Activated CD4-positive, alpha-beta memory T cell treated with anti-CD3 and anti-CD28 coated beads for 36 hours (primary cell): Measurements from ENCODE around the gene LNX2. TPM values are rescaled to one million over a fixed set of nuclear protein-coding genes. Genes with fewer than 3 reads are reported as not detected.

Experiments
- CTCF ChIA-PET: fragments of 350-600 bp; sonication (Branson Sonifier 250); formaldehyde crosslinking; loops from one replicate; lab custom pipeline; 2021; ENCODE audit warnings: antibody characterized with exemption, inconsistent platforms; lab: Charles Lee
- POLR2A ChIA-PET: fragments of 350-600 bp; sonication (Branson Sonifier 250); formaldehyde crosslinking; loops from one replicate; lab custom pipeline; 2021; ENCODE audit warnings: antibody characterized with exemption; lab: Charles Lee
- DNase-seq: peaks from one replicate; pipeline ENCODE4 v3.0.0-alpha.2; 2020
- H3K27ac Mint-ChIP-seq: one replicate; pipeline ENCODE4 v1.8.0; 2021; ENCODE audit warnings: mixed read lengths
- H3K27me3 Mint-ChIP-seq: one replicate; pipeline ENCODE4 v1.8.0; 2021; ENCODE audit warnings: mixed read lengths
- H3K36me3 Mint-ChIP-seq: one replicate; pipeline ENCODE4 v1.8.0; 2021; ENCODE audit warnings: mixed read lengths
- H3K4me1 Mint-ChIP-seq: one replicate; pipeline ENCODE4 v1.8.0; 2021; ENCODE audit warnings: low read depth, mixed read lengths
- H3K4me3 Mint-ChIP-seq: one replicate; pipeline ENCODE4 v1.8.0; 2021; ENCODE audit warnings: mild to moderate bottlenecking, mixed read lengths
- H3K9me3 Mint-ChIP-seq: one replicate; pipeline ENCODE4 v1.8.0; 2021; ENCODE audit warnings: mixed read lengths
- intact Hi-C: fragments of 100-400 bp; cut with micrococcal nuclease; formaldehyde crosslinking; loops from one replicate; pipeline ENCODE4 v1.15.1; 2023
- total RNA-seq, 2 experiments: library from RNA; stranded (reverse); gene quantifications; one replicate each; pipeline ENCODE4 v1.2.3, GENCODE V29; 2021

The LNX2 gene
- total RNA-seq, 2 experiments from 2014 or later: 5.0 to 5.4 TPM

- H3K9me3 Mint-ChIP-seq: no peaks in the 10 kb centered on the region
- ChIA-PET CTCF (interaction anchor here (1.2 kb wide), 1 partner anchor 10 kb away, joined by 3 read pairs; no protein-coding TSS in a partner anchor), POLR2A (no interaction called here)
- intact Hi-C loops: no loop called here
- H3K36me3 Mint-ChIP-seq: peaks cover 7% of the 10 kb centered on the region
- no peak overlapping the region for H3K27ac Mint-ChIP-seq
- no peaks in the 10 kb centered on the region for H3K27me3 Mint-ChIP-seq
- no peak for DNase-seq
- no peak overlapping the region for H3K4me3 Mint-ChIP-seq
- peaks cover 2% of the 10 kb centered on the region for H3K4me1 Mint-ChIP-seq
These were observed 42.0 kb downstream of the LNX2 start for GRCh38 chr13:27578121-27579030.

DNA sequence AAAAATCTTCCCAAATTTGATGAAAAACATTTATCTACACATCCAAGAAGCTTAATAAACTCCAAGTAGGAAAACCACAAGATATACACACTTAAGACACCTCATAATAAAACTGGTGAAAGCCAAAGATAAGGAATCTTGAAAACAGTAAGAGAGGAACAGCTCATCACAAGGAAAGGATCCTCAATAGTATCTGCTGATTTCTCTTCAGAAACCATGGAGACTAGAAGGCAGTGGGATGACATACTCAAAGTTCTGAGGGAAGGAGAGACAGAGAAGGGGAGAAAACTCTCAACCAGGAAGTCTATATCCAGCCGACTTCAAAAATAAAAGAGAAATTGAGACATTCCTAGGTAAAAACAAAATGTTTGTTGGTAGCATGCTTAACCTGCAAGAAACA, 45.7 kb downstream of the LNX2 start:
- peaks cover 7% of the 10 kb centered on the region for H3K36me3 Mint-ChIP-seq
- H3K27me3 Mint-ChIP-seq: no peaks in the 10 kb centered on the region
- ChIA-PET POLR2A (no interaction called here), CTCF (no interaction called here)
- no peak overlapping the region for H3K27ac Mint-ChIP-seq
- no peak for DNase-seq
- H3K9me3 Mint-ChIP-seq: no peaks in the 10 kb centered on the region
- peaks cover 7% of the 10 kb centered on the region for H3K4me1 Mint-ChIP-seq
- H3K4me3 Mint-ChIP-seq: no peak overlapping the region
- intact Hi-C loops: no loop called here

DNA sequence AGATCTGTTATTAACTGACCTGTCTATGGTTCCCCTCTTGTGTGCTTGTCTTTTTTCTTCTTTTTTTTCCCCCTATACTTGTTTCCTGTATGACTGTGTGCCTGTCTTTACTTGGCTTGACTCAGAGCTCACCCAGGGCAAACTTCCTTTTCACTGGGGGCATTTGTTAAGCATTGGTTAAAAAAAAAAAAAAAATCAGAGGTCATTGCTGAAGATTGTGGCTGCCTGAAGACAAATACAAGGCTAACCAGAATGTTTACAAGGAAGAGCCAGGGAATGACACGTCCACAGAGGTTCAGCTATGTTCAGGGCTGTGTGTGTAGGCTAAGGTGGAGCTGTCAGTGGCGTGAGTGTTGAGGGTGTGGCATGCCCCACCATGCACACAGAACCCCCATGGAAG, 47.1 kb downstream of the LNX2 start:
- POLR2A ChIA-PET: no interaction called here

DNA sequence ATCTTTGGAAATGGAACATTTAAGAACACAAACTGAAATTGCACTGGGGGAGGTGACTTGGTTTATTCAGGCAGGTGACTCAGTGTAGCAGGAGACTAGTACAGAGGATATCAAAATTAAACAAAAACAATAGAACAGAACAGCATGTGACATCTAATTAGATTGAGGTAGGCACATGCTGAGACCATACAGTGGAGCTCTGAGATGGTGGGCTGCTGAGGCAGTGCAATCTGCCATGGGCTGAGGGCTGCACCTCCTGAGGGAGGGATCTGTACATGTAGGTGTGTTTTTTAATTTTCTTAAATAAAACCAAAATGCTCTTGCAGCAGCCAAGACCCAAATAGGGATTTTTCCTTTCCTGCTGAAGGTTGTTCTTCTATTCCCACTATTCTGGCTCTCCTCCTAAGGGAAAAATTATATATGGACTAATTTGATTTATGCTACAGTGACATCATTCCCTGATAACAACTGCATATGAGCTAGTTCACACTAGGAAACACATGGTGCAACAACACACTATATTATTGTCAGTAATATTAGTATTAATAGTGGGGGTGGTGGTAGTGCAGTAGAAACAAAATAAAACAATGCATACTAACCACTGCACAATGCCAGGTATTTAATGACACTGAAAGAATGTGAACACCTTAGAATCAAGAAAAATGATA, 48.0 kb downstream of the LNX2 start:
- H3K9me3 Mint-ChIP-seq: no peaks in the 10 kb centered on the region
- H3K27ac Mint-ChIP-seq: no peak overlapping the region
- peaks cover 7% of the 10 kb centered on the region for H3K4me1 Mint-ChIP-seq
- intact Hi-C loops: no loop called here
- ChIA-PET POLR2A (no interaction called here), CTCF (interaction anchor here (1.2 kb wide), 1 partner anchor 39 kb away, joined by 5 read pairs; no protein-coding TSS in a partner anchor)
- H3K36me3 Mint-ChIP-seq: peaks cover 9% of the 10 kb centered on the region
- no peak overlapping the region for H3K4me3 Mint-ChIP-seq
- no peak for DNase-seq
- no peaks in the 10 kb centered on the region for H3K27me3 Mint-ChIP-seq

More for the DNA sequence above, 47.1 kb downstream of the LNX2 start:
- intact Hi-C loops: no loop called here
- no peaks in the 10 kb centered on the region for H3K27me3 Mint-ChIP-seq
- H3K27ac Mint-ChIP-seq: no peak overlapping the region
- no peak overlapping the region for H3K4me3 Mint-ChIP-seq
- no peaks in the 10 kb centered on the region for H3K9me3 Mint-ChIP-seq
- no peak for DNase-seq
- peaks cover 9% of the 10 kb centered on the region for H3K36me3 Mint-ChIP-seq
- CTCF ChIA-PET: interaction anchor here (0.9 to 1.2 kb wide), 2 partner anchors 40 to 253 kb away, joined by 3 to 5 read pairs; no protein-coding TSS in a partner anchor
- H3K4me1 Mint-ChIP-seq: peaks cover 7% of the 10 kb centered on the region

DNA sequence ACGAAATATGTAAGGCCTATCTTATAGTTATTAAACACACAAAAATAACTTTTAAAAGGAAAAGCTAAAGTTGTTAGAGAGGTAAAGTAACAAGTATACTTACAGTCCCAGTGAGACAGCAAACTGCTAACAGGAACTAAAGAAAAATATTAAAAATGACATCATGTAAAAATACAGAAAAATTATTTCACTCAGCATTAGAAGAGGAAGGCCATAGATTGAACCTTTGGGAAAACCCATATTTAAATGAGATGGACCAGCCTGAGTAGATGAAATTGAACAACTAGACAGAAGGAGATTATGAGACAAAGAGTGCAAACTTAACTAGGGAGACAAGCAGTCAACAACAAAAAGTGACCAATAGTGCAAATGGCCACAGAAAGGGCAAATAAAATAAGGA, 49.4 kb downstream of the LNX2 start:
- POLR2A ChIA-PET: no interaction called here
- CTCF ChIA-PET: no interaction called here
- intact Hi-C loops: no loop called here

DNA sequence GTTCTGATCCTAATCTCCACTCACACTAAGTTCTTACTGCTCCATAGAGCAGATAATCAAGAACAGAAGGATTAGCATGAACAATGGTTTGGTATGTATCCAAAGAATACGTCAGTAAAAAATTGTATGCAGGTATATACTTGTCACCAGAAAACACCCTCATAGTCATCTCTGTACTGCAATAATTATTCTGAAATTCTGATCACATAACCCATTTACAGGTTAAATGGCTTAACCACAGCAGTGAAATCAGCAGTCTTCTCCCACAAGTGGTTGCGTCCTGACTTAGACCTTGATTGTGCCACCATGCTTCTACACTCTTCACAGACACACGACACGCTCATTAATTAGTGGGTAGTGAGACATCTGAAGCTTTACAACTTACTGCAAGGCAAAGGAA, 50.9 kb downstream of the LNX2 start:
- no peak overlapping the region for H3K27ac Mint-ChIP-seq
- peaks cover 7% of the 10 kb centered on the region for H3K36me3 Mint-ChIP-seq
- intact Hi-C loops: no loop called here
- H3K27me3 Mint-ChIP-seq: no peaks in the 10 kb centered on the region
- no peak for DNase-seq
- CTCF ChIA-PET: no interaction called here
- H3K9me3 Mint-ChIP-seq: no peaks in the 10 kb centered on the region
- POLR2A ChIA-PET: no interaction called here
- no peak overlapping the region for H3K4me3 Mint-ChIP-seq
- peaks cover 7% of the 10 kb centered on the region for H3K4me1 Mint-ChIP-seq

More for the DNA sequence above, 49.4 kb downstream of the LNX2 start:
- Mint-ChIP-seq H3K36me3 (peaks cover 9% of the 10 kb centered on the region), H3K9me3 (no peaks in the 10 kb centered on the region), H3K4me1 (peaks cover 7% of the 10 kb centered on the region), H3K27ac (no peak overlapping the region), H3K27me3 (no peaks in the 10 kb centered on the region), H3K4me3 (no peak overlapping the region)
- DNase-seq: no peak

- Mint-ChIP-seq H3K36me3 (peaks cover 17% of the 10 kb centered on the region), H3K9me3 (no peaks in the 10 kb centered on the region), H3K27me3 (no peaks in the 10 kb centered on the region), H3K27ac (no peak overlapping the region), H3K4me3 (no peak overlapping the region), H3K4me1 (peaks cover 9% of the 10 kb centered on the region)
- DNase-seq: no peak
- intact Hi-C loops: no loop called here
- POLR2A ChIA-PET: no interaction called here
- CTCF ChIA-PET: no interaction called here
These were observed 54.5 kb downstream of the LNX2 start for GRCh38 chr13:27565818-27566217.

GRCh38 chr13:27562457-27562856, 57.9 kb downstream of the LNX2 start:
- ChIA-PET POLR2A (no interaction called here), CTCF (interaction anchor here (1.2 kb wide), 1 partner anchor 264 kb away, joined by 3 read pairs; no protein-coding TSS in a partner anchor)
- no peak overlapping the region for H3K4me3 Mint-ChIP-seq
- DNase-seq: no peak
- no peaks in the 10 kb centered on the region for H3K27me3 Mint-ChIP-seq
- no peaks in the 10 kb centered on the region for H3K9me3 Mint-ChIP-seq
- no peak overlapping the region for H3K27ac Mint-ChIP-seq
- intact Hi-C loops: no loop called here
- peaks cover 12% of the 10 kb centered on the region for H3K4me1 Mint-ChIP-seq
- H3K36me3 Mint-ChIP-seq: peaks cover 21% of the 10 kb centered on the region

- Mint-ChIP-seq H3K4me3 (no peak overlapping the region), H3K4me1 (peaks cover 12% of the 10 kb centered on the region), H3K27me3 (no peaks in the 10 kb centered on the region), H3K27ac (no peak overlapping the region), H3K36me3 (peaks cover 30% of the 10 kb centered on the region), H3K9me3 (no peaks in the 10 kb centered on the region)
- POLR2A ChIA-PET: no interaction called here
- CTCF ChIA-PET: interaction anchor here (1.0 to 1.1 kb wide), 2 partner anchors 267 to 268 kb away, joined by 3 read pairs; no protein-coding TSS in a partner anchor
- DNase-seq: no peak
- intact Hi-C loops: no loop called here
These were observed 60.6 kb downstream of the LNX2 start for GRCh38 chr13:27559719-27560118.

GRCh38 chr13:27556109-27556508, 64.2 kb downstream of the LNX2 start:
- Mint-ChIP-seq H3K36me3 (peaks cover 17% of the 10 kb centered on the region), H3K9me3 (no peaks in the 10 kb centered on the region), H3K4me3 (no peak overlapping the region), H3K27ac (no peak overlapping the region), H3K4me1 (peaks cover 4% of the 10 kb centered on the region), H3K27me3 (no peaks in the 10 kb centered on the region)
- CTCF ChIA-PET: interaction anchor here (2.1 kb wide), 1 partner anchor 270 kb away, joined by 6 read pairs; no protein-coding TSS in a partner anchor
- POLR2A ChIA-PET: no interaction called here
- intact Hi-C loops: no loop called here
- no peak for DNase-seq

DNA sequence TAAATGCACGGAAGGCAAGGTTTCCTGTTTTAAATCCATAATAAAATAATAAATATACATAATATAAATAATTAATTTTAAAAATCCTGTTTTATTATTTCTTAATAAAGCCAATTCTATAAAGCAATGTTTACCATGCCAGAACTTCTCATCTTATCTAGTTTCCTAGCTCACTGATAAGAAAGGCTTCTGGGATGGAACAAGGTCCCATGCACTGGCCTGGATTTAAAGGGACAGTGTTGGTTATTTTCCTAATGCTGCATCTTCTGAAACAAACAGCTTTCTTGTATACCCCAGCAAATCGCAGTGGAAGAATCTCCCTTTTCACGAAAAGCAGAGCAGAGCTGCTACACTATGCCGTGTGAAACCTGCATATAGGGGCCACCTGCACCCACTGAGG, 68.8 kb downstream of the LNX2 start:
- ChIA-PET POLR2A (no interaction called here), CTCF (interaction anchor here (0.9 to 1.7 kb wide), 3 partner anchors 19 to 566 kb away, joined by 4 to 6 read pairs (median 4); no protein-coding TSS in a partner anchor)
- peaks cover 26% of the 10 kb centered on the region for H3K36me3 Mint-ChIP-seq

DNA sequence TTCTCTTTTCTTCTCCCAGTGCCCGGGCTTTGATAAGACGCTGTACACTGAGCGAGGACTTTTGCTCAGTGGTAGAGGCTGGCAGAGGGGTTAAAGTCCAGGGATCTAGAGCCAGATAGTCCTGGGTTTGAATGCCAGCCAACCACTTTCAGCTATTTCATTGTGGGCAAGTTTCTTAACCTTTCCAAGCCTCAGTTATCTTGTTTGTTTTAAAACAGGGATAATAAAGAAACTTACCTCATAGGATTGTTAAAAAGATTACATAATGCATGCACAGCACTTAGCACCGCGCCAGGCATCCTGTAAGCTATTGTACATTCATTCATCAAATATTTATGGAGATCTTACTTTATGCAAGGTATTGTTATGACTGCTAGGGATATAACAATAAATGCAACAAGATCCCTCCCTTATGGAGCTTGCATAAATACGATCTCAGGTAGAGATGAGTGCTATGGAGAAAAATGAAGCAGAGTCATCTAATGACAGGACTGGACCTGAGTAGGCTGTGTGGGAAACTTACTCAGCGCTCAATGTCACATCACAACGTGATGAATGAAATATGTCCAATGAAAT, 70.8 kb downstream of the LNX2 start:
- no peak overlapping the region for H3K27ac Mint-ChIP-seq
- POLR2A ChIA-PET: no interaction called here

More for the DNA sequence above, 68.8 kb downstream of the LNX2 start:
- Mint-ChIP-seq H3K27ac (no peak overlapping the region), H3K9me3 (no peaks in the 10 kb centered on the region), H3K27me3 (no peaks in the 10 kb centered on the region), H3K4me1 (no peaks in the 10 kb centered on the region), H3K4me3 (no peak overlapping the region)
- intact Hi-C loops: no loop called here
- no peak for DNase-seq

More for the DNA sequence above, 70.8 kb downstream of the LNX2 start:
- no peak for DNase-seq
- Mint-ChIP-seq H3K4me3 (no peak overlapping the region), H3K9me3 (no peaks in the 10 kb centered on the region), H3K27me3 (no peaks in the 10 kb centered on the region), H3K4me1 (no peaks in the 10 kb centered on the region), H3K36me3 (peaks cover 22% of the 10 kb centered on the region)
- CTCF ChIA-PET: interaction anchor here (0.7 to 1.0 kb wide), 2 partner anchors 17 to 175 kb away, joined by 3 read pairs; no protein-coding TSS in a partner anchor
- intact Hi-C loops: no loop called here
